GM18526 (cell line): ENCODE results near the gene TUBA8.

Experiments
- POLR2A ChIP-seq: IDR thresholded peaks from 3 replicates; pipeline ENCODE4 v1.6.1; 2011; ENCODE audit not compliant: insufficient read length; ENCODE audit errors: extremely low read depth

Gene TUBA8

DNA sequence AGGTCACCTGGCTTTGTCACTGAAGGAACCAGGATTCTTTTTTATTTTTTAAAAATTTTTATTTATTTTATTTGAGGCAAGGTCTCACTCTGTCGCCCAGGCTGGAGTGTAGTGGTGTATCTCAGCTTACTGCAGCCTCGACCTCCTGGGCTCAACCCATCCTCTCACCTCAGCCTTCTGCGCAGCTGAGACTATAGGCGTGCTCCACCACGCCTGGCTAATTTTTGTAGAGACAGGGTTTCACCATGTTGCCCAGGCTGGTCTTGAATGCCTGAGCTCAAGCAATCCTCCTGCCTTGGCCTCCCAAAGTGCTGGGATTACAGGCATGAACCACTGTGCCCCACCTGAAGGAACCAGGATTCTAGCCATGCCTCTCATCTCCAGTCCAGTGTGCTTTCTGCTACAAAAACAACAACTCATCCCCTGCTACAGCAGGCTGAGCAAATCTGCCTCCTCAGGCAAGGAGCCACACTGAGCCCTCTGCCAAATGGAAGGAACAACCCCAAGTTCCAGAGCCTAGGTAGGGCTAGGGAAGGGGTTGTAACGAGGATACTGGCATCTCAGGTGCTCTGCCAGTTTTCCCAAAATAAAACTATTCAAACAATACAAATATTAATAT is 35.4 kb upstream of the TUBA8 start:
- no peak for TF ChIP-seq POLR2A

DNA sequence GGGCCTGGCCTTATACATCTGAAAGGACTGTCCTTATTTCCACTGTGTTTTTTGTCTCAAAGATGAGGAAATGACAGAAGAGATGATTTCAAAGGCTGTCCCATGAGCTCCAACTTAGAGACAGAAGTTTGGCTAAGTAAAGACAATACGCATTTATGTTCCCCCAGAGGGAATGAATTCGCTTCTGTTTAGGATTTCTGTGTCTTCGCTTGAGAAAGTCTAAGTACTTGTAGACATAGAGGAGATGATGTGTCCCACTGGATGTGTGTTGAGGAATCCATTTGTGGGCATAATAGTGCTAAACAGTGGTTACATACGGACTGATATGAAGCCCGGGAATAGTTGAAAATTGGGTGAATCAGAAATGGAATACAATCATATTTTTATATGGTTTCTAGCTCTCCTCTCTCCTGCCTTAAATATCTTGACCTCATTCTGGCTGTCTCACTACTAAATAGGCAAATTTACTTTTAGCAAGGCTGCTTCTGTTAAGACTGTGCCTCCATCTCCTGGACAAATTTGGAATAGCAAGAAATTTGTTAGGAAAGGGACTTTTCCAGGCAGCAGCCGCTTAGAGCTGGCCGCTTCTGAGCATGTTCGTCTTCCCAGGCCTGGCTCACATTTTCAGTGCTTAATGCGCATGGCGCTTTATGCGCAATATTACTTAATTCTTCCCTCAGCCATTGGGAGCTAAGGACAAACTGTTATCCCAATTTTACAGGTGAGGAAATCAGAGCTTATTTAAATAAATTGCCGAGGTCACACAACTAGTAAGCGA is 34.7 kb upstream of the TUBA8 start:
- TF ChIP-seq POLR2A, result no peak

DNA sequence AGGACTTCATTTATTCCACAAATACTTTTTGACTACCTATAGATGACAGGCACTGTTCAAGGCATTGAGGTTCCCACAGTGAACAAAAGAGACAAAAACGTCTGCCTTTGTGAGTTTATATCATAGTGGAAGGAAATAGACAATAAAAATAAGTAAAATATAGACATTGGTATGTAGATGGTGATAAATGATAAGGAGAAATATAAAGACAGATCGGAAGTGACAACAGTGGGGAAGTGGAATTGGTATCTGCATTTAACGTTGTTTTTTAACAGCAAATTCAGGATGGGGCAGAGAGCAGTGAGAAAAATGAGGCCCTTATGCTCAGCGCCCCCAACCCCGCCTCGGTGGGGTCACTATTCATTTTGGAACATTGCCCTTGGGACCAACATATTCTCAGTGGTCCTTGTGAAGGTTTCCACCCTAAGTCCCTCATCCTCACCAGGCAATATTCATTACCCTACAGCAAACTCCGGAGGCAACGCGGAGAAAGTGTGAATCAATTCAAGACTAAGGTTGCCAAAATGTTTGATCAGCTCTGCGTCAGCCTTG is 33.4 kb upstream of the TUBA8 start:
- no peak for TF ChIP-seq POLR2A

DNA sequence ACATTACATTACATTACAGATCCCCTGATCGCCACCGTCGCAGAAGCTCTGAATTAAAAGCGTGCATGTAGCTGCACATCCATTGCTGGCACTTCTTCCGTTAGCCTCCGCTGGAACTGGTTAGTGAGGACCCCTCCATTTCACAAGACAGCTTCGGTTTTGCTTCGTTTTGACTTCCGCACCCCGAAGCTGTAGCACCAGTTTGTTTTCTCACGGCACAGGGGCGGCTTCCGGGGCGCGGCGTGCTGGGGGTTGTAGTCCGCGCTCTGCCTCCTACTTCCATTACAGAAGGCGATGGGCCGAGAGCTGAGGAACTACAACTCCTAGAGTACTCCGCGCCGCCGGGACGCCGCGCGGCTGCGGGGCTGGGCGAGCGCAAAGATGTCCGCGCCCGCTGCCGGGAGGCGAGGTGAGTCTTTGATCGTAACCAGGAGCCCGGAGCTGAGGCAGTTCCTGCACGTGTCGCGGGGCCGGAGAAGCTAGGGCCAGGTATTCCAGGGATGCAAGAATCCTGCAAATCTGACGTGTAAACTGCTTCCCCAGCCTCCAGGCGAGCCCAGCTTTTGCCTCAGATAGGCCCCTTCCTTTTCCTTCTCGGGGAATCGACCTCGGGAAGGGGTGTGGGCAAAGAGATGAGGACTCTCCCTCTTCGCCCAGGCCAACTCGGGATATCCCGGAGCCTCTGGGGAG is 32.8 kb upstream of the TUBA8 start, which contains the start of gene PEX26:
Gene PEX26 (plus strand): TSS at position 352 of the 690 bp plus-strand sequence. CDS start 387 bp downstream, outside the sequence.
- TF ChIP-seq POLR2A, result peak; percentile 73

DNA sequence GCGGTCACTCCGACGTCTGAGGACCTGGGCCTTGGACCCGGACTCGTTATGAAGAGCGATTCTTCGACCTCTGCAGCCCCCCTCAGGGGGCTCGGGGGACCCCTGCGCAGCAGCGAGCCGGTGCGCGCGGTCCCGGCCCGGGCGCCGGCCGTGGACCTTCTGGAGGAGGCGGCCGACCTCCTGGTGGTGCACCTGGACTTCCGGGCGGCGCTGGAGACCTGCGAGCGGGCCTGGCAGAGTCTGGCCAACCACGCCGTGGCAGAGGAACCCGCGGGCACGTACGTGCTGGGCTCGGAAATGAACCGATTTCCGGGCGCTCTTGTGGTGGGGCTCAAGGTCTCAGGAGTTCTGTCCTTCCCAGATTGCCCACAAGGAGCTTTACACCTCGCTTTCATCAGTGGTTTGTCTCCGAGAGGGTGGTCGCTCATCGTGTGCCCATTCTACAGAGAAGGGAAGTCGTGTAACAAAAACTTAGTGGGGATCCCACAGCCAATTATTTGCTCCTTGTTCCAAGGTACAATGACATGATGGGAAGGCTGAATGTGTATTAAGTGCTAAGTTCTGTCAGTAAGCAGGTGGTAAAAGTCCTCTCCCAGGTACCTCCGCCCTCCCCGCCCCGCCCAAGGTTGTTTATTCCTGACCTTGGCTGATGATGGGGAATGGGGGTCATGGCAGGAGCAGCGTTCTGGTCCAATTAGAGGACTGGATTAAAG is 32.1 kb upstream of the TUBA8 start:
- no peak for TF ChIP-seq POLR2A

DNA sequence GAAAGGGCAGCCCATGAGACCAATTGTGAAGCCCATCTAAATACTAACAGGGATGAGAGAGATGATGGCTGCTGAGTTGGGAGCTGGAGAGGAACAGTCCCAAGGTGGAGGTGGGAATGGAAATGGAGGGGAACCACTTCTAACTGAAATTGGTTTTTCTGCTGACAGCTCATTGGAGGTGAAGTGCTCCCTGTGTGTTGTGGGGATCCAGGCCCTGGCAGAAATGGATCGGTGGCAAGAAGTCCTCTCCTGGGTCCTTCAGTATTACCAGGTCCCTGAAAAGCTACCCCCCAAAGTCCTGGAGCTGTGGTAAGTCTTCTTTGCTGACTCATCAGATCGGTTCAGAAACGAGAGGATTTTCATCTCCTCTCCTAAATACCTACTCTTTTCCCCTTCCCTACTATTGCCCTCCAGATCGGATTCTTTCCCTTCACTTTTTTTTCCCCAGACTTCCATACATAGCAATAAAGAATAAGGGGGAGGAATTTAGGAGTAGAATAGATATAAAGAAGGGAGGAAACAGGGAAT is 30.8 kb upstream of the TUBA8 start:
- TF ChIP-seq POLR2A, result no peak

DNA sequence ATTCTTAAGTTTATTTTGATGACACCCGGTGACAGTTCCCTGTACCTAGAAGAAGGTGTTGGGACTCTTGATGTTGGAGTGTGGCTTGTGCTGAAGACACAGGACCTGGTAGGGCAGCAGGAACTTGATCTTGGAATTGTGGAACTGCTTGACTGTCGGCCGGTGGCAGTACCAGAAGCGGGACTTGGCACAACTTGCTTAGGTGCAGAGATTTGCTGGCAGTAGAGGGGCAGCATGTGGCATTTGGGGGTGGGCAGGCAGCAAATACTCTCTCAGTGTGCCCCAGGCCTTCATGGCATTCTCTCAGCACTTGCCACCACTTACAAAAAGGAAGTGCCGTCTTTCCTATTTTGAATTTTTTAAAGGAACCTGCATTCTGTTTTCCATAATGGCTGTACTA is 29.2 kb upstream of the TUBA8 start:
- no peak for TF ChIP-seq POLR2A

DNA sequence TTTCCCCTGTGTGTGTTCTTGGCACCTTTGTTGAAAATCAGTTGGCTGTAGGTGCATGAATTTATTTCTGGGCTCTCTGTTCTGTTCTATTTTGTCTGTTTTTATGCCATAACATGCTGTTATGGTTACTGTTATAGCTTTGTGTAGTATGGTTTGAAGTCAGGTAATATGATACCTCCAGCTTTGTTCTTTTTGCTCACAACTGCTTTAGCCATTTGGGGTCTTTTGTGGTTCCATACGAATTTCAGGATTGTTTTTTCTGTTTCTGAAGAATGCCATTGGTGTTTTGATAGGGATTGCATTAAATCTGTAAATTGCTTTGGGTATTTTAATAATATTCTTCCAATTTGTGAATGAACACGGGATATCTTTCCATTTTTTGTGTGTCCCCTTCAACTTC is 28.1 kb upstream of the TUBA8 start:
- no peak for TF ChIP-seq POLR2A

DNA sequence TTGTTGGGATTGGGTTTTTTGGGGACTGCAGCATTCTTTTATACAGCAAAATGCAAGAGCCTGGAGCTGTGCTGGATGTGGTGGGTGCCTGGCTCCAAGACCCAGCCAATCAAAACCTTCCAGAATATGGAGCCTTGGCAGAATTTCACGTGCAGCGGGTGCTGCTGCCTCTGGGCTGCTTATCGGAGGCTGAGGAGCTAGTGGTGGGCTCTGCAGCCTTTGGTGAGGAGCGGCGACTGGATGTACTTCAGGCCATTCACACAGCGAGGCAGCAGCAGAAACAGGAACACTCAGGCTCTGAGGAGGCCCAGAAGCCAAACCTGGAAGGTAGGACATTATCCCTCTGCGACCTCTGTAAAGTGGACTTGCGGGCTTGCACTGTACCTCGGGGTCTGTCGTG is 27.2 kb upstream of the TUBA8 start:
- TF ChIP-seq POLR2A, result no peak

DNA sequence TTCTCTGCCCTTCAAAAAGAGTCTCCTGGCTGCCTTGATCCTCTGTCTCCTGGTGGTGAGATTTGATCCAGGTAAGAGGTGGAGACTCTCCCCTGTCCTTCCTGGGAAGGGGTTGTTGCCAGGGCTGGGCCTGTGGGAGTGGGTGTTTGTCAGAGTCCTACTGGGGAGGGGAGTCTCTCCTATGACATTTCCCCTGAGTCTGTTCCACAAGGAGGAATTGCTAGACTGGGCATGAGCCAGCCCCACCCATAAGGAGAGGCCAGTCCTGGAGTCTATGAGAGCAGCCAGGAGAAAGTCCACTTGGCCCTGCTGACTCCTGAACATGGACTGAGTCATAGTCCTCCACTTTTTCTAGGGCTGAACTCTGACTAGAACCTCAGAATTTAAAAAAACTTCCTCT is 25.4 kb upstream of the TUBA8 start:
- TF ChIP-seq POLR2A, result no peak

DNA sequence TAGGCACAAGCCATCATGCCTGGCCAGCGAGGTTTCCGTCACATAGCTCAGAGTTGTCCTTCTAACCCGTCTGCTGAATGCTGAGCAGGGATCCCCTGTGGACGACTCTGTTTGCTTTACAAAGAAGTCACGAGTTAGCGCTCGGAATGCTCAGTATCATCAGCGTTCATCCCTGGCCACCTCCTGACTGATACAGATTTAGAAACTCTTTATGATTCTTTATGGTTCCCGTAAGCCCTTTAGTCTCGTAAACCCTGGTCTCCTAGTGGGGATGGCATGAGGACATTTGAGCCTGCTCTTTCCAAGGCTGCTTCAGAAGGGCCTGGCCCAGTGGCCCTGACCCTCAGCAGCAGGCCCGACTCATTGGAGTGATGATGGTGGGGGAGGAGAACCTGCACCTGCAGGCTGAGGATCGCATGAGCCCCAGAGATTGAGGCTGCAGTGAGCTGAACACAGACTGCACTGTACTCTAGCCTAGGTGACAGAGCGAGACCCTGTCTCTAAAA is 23.2 kb upstream of the TUBA8 start:
- no peak for TF ChIP-seq POLR2A

DNA sequence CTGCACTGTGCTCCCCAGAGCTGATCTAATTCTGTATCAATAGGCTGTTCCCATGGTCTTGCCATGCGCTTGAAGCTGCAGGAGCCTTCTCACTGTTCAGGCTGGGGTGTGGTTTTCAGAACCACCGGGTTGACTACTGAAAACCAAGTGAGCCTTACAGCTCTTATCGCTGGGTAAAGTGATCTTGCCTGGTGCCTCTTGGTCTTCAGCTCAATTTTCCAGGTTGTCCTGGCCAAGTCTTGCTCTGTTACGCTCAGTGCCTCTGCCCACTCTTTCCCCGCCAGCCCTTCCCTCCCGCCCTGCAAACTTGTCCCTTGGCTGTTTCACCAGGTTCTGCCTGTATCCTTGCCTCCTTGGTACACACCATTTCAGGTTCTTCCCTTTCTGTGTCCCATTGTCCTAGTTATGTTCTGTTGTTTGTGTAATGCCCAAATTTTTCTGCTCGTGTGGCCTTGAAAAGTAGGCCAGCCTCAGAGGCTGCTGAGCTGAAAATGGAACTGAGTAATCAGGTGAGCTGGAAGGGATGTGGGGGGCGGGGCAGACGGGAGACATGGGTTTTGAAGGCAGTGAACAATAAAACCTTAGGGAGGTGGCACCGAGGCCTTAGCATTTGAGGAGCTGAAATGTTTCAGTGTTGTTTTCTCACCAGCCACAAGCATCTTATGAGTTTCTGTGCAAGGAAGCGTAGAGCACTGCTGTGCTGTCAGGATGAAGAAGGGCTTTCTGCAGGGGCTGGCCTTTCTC is 21.6 kb upstream of the TUBA8 start:
- no peak for TF ChIP-seq POLR2A

DNA sequence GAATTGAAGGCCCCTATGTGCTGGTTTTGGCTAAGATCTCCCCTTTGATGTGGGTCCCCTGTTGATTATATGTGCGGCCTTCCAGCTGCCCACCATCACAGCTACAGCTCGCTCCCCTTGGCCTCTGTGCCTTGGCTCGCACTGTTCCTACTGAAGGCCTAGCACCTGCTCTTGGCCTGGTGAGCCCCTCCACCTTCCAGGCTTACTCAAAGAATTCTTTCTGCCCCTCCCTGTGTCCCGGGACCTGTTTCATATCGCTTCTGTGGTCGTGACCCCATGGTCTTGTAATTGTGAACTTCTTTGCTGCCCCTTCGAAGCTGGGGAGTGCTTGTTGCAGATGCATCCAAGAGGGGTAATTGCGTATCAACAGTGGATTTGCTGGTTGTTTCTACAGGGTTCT is 20.3 kb upstream of the TUBA8 start:
- TF ChIP-seq POLR2A, result no peak

DNA sequence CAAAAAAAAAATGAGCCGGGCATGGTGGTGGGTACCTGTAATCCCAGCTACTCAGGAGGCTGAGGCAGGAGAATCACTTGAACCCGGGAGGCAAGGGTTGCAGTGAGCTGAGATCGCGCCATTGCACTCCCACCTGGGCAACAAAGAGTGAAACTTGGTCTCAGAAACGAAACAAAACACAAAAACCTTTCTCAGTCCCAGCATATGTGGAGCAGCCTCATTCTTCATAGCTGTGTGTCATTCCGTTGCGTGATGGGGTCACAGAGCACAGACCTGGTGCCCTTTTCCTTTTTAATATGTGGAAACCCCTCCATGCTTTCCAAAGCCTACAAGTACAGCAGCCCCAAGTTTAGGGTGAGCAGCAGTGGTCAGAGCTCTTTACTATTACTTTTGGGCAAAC is 19.1 kb upstream of the TUBA8 start:
- no peak for TF ChIP-seq POLR2A
